Measurements from ENCODE around the gene MAP2K5. TPM values are rescaled to one million over a fixed set of nuclear protein-coding genes. Genes with fewer than 3 reads are reported as not detected.

Gene MAP2K5
- total RNA-seq, 1 donor from 2014 or later: 11.6 TPM

DNA sequence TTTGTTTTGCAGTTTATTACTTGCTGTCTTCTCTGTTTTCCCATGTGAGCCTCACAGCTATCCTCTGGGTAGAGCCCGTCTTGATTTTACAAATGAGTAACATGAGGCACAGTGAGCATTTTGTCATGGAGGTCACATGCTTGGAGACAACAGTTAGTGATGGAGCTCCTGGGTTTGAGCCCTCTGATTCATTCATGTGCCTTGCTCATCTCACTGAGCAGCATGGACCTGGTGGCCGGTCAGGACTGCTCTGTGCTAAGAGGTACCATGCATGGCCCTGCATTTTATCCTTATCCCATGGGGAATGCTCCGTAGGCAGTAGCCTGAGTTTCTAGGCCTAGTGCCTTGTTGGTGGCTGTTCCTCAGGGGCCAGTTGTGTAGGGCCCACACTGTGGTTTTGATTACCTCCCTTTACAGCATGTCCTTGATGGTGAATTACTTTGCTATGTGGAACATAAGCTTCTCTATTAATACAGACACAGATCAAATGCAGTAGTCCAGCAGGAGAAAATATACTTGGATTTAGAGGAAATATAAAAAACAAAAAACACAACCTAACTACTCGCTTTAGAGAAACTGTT lies 35.6 kb downstream of the MAP2K5 start:
- H3K9me3 Mint-ChIP-seq (ENCODE audit: unreplicated experiment): no peaks in the 10 kb centered on the region
- Histone ChIP-seq H3K27me3 (ENCODE audit: insufficient read depth, low read length) (no peaks in the 10 kb centered on the region), H3K4me3 (ENCODE audit: insufficient read depth, low read depth, low read length) (no peak overlapping the region), H3K9me3 (ENCODE audit: insufficient read depth, low read depth, low read length) (no peaks in the 10 kb centered on the region), H3K27ac (ENCODE audit: low read depth, low read length) (no peak overlapping the region), H3K4me2 (ENCODE audit: low read length) (no peak overlapping the region), H3K9ac (ENCODE audit: low read length) (no peak overlapping the region), H3K36me3 (ENCODE audit: insufficient read depth, low read length) (no peaks in the 10 kb centered on the region), H3K79me2 (ENCODE audit: insufficient read depth, low read length) (no peaks in the 10 kb centered on the region), H2AFZ (ENCODE audit: low read depth, low read length) (no peak overlapping the region), H3K4me1 (ENCODE audit: insufficient read depth, low read length) (no peaks in the 10 kb centered on the region), H4K20me1 (ENCODE audit: insufficient read depth, low read length) (no peaks in the 10 kb centered on the region)
- no peaks in the 10 kb centered on the region for H3K27me3 Mint-ChIP-seq (ENCODE audit: low read depth, unreplicated experiment)
- no peak overlapping the region for H3K4me3 Mint-ChIP-seq (ENCODE audit: unreplicated experiment)
- H3K27ac Mint-ChIP-seq (ENCODE audit: unreplicated experiment): no peak overlapping the region
- TF ChIP-seq EZH2 (IDR thresholded peaks at IDR 0.05; ENCODE audit: insufficient read depth, low read length): no peak
- no peak for TF ChIP-seq CTCF (IDR thresholded peaks at IDR 0.05; ENCODE audit: insufficient read depth, low read depth, low read length)
- DNase-seq (ENCODE audit: low read depth): no peak
- no peaks in the 10 kb centered on the region for H3K36me3 Mint-ChIP-seq (ENCODE audit: low read depth, unreplicated experiment)
- FAIRE-seq: no peak
- H3K4me1 Mint-ChIP-seq (ENCODE audit: low read depth, unreplicated experiment): peaks cover 8% of the 10 kb centered on the region

GRCh38 chr15:67579164-67579563 lies 36.7 kb downstream of the MAP2K5 start:
- Histone ChIP-seq H3K9ac (ENCODE audit: low read length) (no peak overlapping the region), H3K4me1 (ENCODE audit: insufficient read depth, low read length) (no peaks in the 10 kb centered on the region), H3K79me2 (ENCODE audit: insufficient read depth, low read length) (no peaks in the 10 kb centered on the region), H3K4me3 (ENCODE audit: insufficient read depth, low read depth, low read length) (no peak overlapping the region), H3K9me3 (ENCODE audit: insufficient read depth, low read depth, low read length) (no peaks in the 10 kb centered on the region), H4K20me1 (ENCODE audit: insufficient read depth, low read length) (no peaks in the 10 kb centered on the region), H3K4me2 (ENCODE audit: low read length) (no peak overlapping the region), H3K27me3 (ENCODE audit: insufficient read depth, low read length) (no peaks in the 10 kb centered on the region), H3K36me3 (ENCODE audit: insufficient read depth, low read length) (no peaks in the 10 kb centered on the region), H2AFZ (ENCODE audit: low read depth, low read length) (no peak overlapping the region), H3K27ac (ENCODE audit: low read depth, low read length) (no peak overlapping the region)
- Mint-ChIP-seq H3K4me3 (ENCODE audit: unreplicated experiment) (no peak overlapping the region), H3K9me3 (ENCODE audit: unreplicated experiment) (no peaks in the 10 kb centered on the region), H3K27me3 (ENCODE audit: low read depth, unreplicated experiment) (no peaks in the 10 kb centered on the region), H3K36me3 (ENCODE audit: low read depth, unreplicated experiment) (no peaks in the 10 kb centered on the region), H3K27ac (ENCODE audit: unreplicated experiment) (no peak overlapping the region), H3K4me1 (ENCODE audit: low read depth, unreplicated experiment) (peaks cover 8% of the 10 kb centered on the region)
- TF ChIP-seq CTCF (IDR thresholded peaks at IDR 0.05; ENCODE audit: insufficient read depth, low read depth, low read length) (no peak), EZH2 (IDR thresholded peaks at IDR 0.05; ENCODE audit: insufficient read depth, low read length) (no peak)
- DNase-seq (ENCODE audit: low read depth) (no peak), FAIRE-seq (no peak)

- H3K9me3 ChIP-seq (ENCODE audit: insufficient read depth, low read depth, low read length): no peaks in the 10 kb centered on the region
- no peaks in the 10 kb centered on the region for H3K4me1 ChIP-seq (ENCODE audit: insufficient read depth, low read length)
- H3K36me3 ChIP-seq (ENCODE audit: insufficient read depth, low read length): no peaks in the 10 kb centered on the region
- no peak overlapping the region for H3K9ac ChIP-seq (ENCODE audit: low read length)
- H3K27me3 ChIP-seq (ENCODE audit: insufficient read depth, low read length): no peaks in the 10 kb centered on the region
- Mint-ChIP-seq H3K36me3 (ENCODE audit: low read depth, unreplicated experiment) (no peaks in the 10 kb centered on the region), H3K27me3 (ENCODE audit: low read depth, unreplicated experiment) (no peaks in the 10 kb centered on the region), H3K4me3 (ENCODE audit: unreplicated experiment) (no peak overlapping the region), H3K4me1 (ENCODE audit: low read depth, unreplicated experiment) (peaks cover 6% of the 10 kb centered on the region), H3K27ac (ENCODE audit: unreplicated experiment) (no peak overlapping the region), H3K9me3 (ENCODE audit: unreplicated experiment) (no peaks in the 10 kb centered on the region)
- no peak overlapping the region for H3K4me3 ChIP-seq (ENCODE audit: insufficient read depth, low read depth, low read length)
- FAIRE-seq: no peak
- no peak overlapping the region for H3K4me2 ChIP-seq (ENCODE audit: low read length)
- H2AFZ ChIP-seq (ENCODE audit: low read depth, low read length): no peak overlapping the region
- H3K79me2 ChIP-seq (ENCODE audit: insufficient read depth, low read length): no peaks in the 10 kb centered on the region
- TF ChIP-seq EZH2 (IDR thresholded peaks at IDR 0.05; ENCODE audit: insufficient read depth, low read length): no peak
- TF ChIP-seq CTCF (IDR thresholded peaks at IDR 0.05; ENCODE audit: insufficient read depth, low read depth, low read length): no peak
- DNase-seq (ENCODE audit: low read depth): no peak
- no peaks in the 10 kb centered on the region for H4K20me1 ChIP-seq (ENCODE audit: insufficient read depth, low read length)
- no peak overlapping the region for H3K27ac ChIP-seq (ENCODE audit: low read depth, low read length)
Measured at GRCh38 chr15:67579967-67580366, 37.5 kb downstream of the MAP2K5 start.

Data from astrocyte (in vitro differentiated cells and primary cell).